Measurements from ENCODE around the gene MCF2L2. TPM values are rescaled to one million over a fixed set of nuclear protein-coding genes. Genes with fewer than 3 reads are reported as not detected.

Gene MCF2L2
- total RNA-seq, 1 donor = 5.1 TPM

- no peak for DNase-seq (ENCODE audit: low read depth in 2 of 3, low spot score in 2 of 3)
Measured at GRCh38 chr3:183215591-183216202, 212.7 kb downstream of the MCF2L2 start.

- DNase-seq (ENCODE audit: low read depth in 2 of 3, low spot score in 2 of 3) = no peak
Measured at GRCh38 chr3:183214277-183214612, 214.2 kb downstream of the MCF2L2 start.

- DNase-seq (ENCODE audit: low read depth in 2 of 3, low spot score in 2 of 3) = no peak
Measured at GRCh38 chr3:183213415-183214276, 214.8 kb downstream of the MCF2L2 start.

GRCh38 chr3:183212565-183212964 lies 215.9 kb downstream of the MCF2L2 start:
- peak in 2 of 3 donors; percentile 93 to 98 for DNase-seq (ENCODE audit: low read depth in 2 of 3, low spot score in 2 of 3)

- peak in 1 of 3 donors; percentile 14 for DNase-seq (ENCODE audit: low read depth in 2 of 3, low spot score in 2 of 3)
Measured at GRCh38 chr3:183212096-183212495, 216.3 kb downstream of the MCF2L2 start.

GRCh38 chr3:183211352-183211751 lies 217.1 kb downstream of the MCF2L2 start:
- no peak for DNase-seq (ENCODE audit: low read depth in 2 of 3, low spot score in 2 of 3)

GRCh38 chr3:183210862-183211341 lies 217.5 kb downstream of the MCF2L2 start:
- DNase-seq (ENCODE audit: low read depth in 2 of 3, low spot score in 2 of 3) = peak in 2 of 3 donors; percentile 70 to 80

GRCh38 chr3:183210341-183210740 lies 218.1 kb downstream of the MCF2L2 start:
- peak in 2 of 3 donors; percentile 21 to 57 for DNase-seq (ENCODE audit: low read depth in 2 of 3, low spot score in 2 of 3)

GRCh38 chr3:183208800-183209199 lies 219.6 kb downstream of the MCF2L2 start:
- DNase-seq (ENCODE audit: low read depth in 2 of 3, low spot score in 2 of 3) = no peak

GRCh38 chr3:183208260-183208659 lies 220.2 kb downstream of the MCF2L2 start:
- DNase-seq (ENCODE audit: low read depth in 2 of 3, low spot score in 2 of 3) = no peak

GRCh38 chr3:183203670-183204069 lies 224.7 kb downstream of the MCF2L2 start:
- DNase-seq (ENCODE audit: low read depth in 2 of 3, low spot score in 2 of 3) = peak in 1 of 3 donors; percentile 24

GRCh38 chr3:183202004-183202722 lies 226.3 kb downstream of the MCF2L2 start:
- no peak for DNase-seq (ENCODE audit: low read depth in 2 of 3, low spot score in 2 of 3)

- no peak for DNase-seq (ENCODE audit: low read depth in 2 of 3, low spot score in 2 of 3)
Measured at GRCh38 chr3:183198939-183199338, 229.5 kb downstream of the MCF2L2 start.

- no peak for DNase-seq (ENCODE audit: low read depth in 2 of 3, low spot score in 2 of 3)
Measured at GRCh38 chr3:183197734-183198133, 230.7 kb downstream of the MCF2L2 start.

GRCh38 chr3:183195266-183195665 lies 233.2 kb downstream of the MCF2L2 start:
- no peak for DNase-seq (ENCODE audit: low read depth in 2 of 3, low spot score in 2 of 3)

GRCh38 chr3:183193762-183194689 lies 234.4 kb downstream of the MCF2L2 start:
- DNase-seq (ENCODE audit: low read depth in 2 of 3, low spot score in 2 of 3) = no peak

GRCh38 chr3:183192650-183193300 lies 235.6 kb downstream of the MCF2L2 start:
- no peak for DNase-seq (ENCODE audit: low read depth in 2 of 3, low spot score in 2 of 3)

GRCh38 chr3:183189641-183190040 lies 238.8 kb downstream of the MCF2L2 start:
- DNase-seq (ENCODE audit: low read depth in 2 of 3, low spot score in 2 of 3) = no peak

- peak in 2 of 3 donors; percentile 56 to 74 for DNase-seq (ENCODE audit: low read depth in 2 of 3, low spot score in 2 of 3)
Measured at GRCh38 chr3:183188895-183189462, 239.4 kb downstream of the MCF2L2 start.

All from hematopoietic multipotent progenitor cell (in vitro differentiated cells).